Amygdala (tissue), 56 donors: ENCODE data around the gene OR52J3.
"Not testable (repeated sequence)": the region's sequence is repeated elsewhere in the genome, so short reads cannot be mapped to it uniquely, and the experiment has no call there.

ENCODE experiments used
- DNase-seq, 56 donors: peaks; one replicate each; lab custom pipeline; 2025; lab: John Stamatoyannopoulos, UW

The OR52J3 gene

GRCh38 chr11:5046226-5046625 is at the start of gene OR52J3:
OR52J3 (plus strand) TSS chr11:5046526; CDS start chr11:5046526, 0 bp downstream.
- no peak for DNase-seq

GRCh38 chr11:5004424-5005274 is 41.7 kb upstream of the OR52J3 start:
- DNase-seq, result peak in 23 of 56 donors; percentile 2 to 73 (median 15)

GRCh38 chr11:5007561-5007960 is 38.8 kb upstream of the OR52J3 start:
- no peak for DNase-seq

GRCh38 chr11:5011254-5011653 is 35.1 kb upstream of the OR52J3 start:
- DNase-seq, result no peak

- DNase-seq, result no peak
Observed at GRCh38 chr11:5013012-5013411, 33.3 kb upstream of the OR52J3 start.

- no peak for DNase-seq
Observed at GRCh38 chr11:5021996-5022395, 24.3 kb upstream of the OR52J3 start.

- DNase-seq, result no peak
Observed at GRCh38 chr11:5036669-5037068, 9.7 kb upstream of the OR52J3 start.

GRCh38 chr11:5037926-5038325 is 8.4 kb upstream of the OR52J3 start:
- DNase-seq, result no peak

- no peak for DNase-seq
Observed at GRCh38 chr11:5038341-5038740, 8.0 kb upstream of the OR52J3 start.

- no peak for DNase-seq
Observed at GRCh38 chr11:5040876-5041275, 5.5 kb upstream of the OR52J3 start.

- DNase-seq, result no peak
Observed at GRCh38 chr11:5042091-5042490, 4.2 kb upstream of the OR52J3 start.

GRCh38 chr11:5043380-5043779 is 2.9 kb upstream of the OR52J3 start:
- no peak for DNase-seq

GRCh38 chr11:5046754-5047330 is 516 bp downstream of the OR52J3 start:
- no peak for DNase-seq

- not testable (repeated sequence) for DNase-seq
Observed at GRCh38 chr11:5058679-5059078, 12.4 kb downstream of the OR52J3 start.

GRCh38 chr11:5059391-5059790 is 13.1 kb downstream of the OR52J3 start, which contains the start of gene OR52E2:
OR52E2 (minus strand) TSS chr11:5059627; CDS start chr11:5059627, 0 bp downstream.
- no peak for DNase-seq

GRCh38 chr11:5065027-5065426 is 18.7 kb downstream of the OR52J3 start:
- no peak for DNase-seq

GRCh38 chr11:5069272-5069671 is 22.9 kb downstream of the OR52J3 start, which contains the start of gene OR52E1:
OR52E1 (plus strand) TSS chr11:5069572.
- DNase-seq, result no peak

- DNase-seq, result no peak
Observed at GRCh38 chr11:5071799-5072198, 25.5 kb downstream of the OR52J3 start.

GRCh38 chr11:5081405-5081804 is 35.1 kb downstream of the OR52J3 start:
- DNase-seq, result no peak

GRCh38 chr11:5083602-5084001 is 37.3 kb downstream of the OR52J3 start:
- DNase-seq, result no peak

- DNase-seq, result no peak
Observed at GRCh38 chr11:5088556-5088955, 42.2 kb downstream of the OR52J3 start.

GRCh38 chr11:5090668-5091067 is 44.3 kb downstream of the OR52J3 start:
- no peak for DNase-seq
